Myocyte (in vitro differentiated cells): Measurements from ENCODE around the gene SPSB3. TPM values are rescaled to one million over a fixed set of nuclear protein-coding genes. Genes with fewer than 3 reads are reported as not detected.

Experiments
- DNase-seq: peaks from one replicate; pipeline ENCODE4 v3.0.0-alpha.2; 2012; ENCODE audit warnings: low read depth
- total RNA-seq: library from RNA; depleted of rRNA; stranded (reverse); fragments of >200 nt; gene quantifications from 2 replicates; pipeline ENCODE4 v1.2.3, GENCODE V29; 2014

Gene SPSB3
- total RNA-seq, 1 donor from 2014 or later = 27.0 TPM

DNA sequence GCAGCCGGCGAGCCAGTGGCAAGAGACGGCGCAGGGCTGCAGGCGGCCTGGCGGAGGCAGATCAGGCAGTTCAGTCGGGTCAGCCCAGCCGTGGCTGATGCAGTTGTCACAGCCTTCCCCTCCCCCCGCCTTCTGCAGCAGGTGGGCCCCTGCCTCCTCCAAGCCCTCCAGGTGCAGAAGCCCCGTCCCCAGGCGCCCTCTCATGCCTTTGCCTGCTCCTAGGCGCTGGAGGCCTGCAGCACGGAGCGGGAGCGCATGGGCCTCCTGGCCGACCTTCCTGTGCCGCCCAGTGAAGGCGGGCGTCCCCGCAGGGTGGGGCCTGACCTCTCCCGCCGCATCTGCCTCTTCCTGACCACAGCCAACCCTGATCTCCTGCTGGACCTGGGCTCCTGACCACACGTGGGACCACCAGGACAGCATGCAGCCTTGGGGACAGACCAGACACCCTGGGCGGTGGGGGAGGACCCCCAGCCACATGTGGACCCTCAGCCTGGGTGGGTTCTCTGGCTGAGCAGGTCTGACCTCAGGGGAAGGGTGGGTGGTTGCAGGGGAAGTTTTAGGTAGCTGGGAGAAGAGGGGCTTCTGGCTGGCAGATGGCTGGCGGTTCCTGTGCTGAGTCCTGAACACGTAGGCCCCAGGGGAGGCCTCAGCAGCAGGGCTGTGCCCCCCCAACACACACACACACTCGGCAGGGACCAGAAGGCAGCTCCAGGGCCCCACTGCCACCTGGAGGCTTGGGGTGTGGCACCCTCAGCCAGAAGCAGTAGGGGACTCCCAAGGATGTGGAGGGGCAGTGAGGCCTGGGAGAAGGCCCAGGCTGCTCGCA is 6.3 kb downstream of the SPSB3 start:
- DNase-seq = no peak

DNA sequence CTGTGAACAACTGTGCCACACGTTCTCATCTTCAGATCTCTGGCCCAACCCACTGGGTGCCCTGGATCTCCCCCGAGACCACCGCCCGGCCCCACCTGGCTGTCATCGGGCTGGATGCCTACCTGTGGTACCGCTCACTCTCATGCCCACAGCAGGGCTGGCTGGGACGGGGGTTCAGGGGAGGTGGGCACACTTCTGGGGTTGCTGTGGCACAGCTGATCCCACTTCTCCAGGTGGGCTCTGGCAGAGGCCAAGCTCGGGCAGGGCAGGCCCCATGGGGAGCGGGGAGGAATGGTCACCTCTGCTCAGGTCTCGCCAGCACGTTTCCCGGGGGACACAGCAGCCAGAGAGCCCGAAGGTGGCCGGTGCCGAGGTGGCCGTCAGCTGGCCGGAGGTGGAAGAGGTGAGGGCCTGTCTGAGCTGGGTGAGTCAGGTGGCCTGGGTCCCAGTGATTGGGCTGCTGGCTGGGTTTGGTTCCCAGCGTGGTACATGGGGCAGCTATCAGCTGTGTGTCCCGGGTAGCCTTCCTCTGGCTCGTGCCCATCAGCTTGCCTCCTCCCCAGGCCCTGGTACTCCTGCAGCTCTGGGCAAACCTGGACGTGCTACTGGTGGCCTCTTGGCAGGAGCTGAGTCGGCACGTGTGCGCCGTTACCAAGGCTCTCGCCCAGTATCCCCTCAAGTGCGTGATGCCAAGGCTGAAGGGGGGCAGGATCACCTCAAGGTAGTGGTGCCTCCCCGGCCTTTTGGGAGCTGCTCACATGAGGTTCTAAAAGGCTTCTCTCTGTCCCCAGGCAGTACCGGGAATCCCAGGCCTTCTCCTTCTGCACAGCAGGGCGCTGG is 7.1 kb downstream of the SPSB3 start:
- no peak for DNase-seq

DNA sequence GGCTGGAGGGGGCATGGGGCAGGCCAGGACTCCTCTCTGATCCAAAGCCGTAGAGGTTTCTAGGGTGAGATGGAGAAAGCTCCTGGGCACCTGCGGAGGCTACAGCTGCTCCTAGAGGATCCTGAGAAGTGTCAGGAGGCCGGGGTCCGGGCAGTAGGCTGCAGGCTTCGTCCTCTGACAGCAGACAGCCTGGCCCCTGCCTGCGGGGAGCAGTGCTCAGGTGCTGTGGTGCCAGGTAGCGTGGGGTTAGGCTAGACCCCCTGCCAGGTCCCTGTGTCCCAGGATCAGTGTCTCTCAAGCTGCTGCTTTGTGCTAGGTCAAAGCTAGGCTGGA is 8.0 kb downstream of the SPSB3 start:
- no peak for DNase-seq

DNA sequence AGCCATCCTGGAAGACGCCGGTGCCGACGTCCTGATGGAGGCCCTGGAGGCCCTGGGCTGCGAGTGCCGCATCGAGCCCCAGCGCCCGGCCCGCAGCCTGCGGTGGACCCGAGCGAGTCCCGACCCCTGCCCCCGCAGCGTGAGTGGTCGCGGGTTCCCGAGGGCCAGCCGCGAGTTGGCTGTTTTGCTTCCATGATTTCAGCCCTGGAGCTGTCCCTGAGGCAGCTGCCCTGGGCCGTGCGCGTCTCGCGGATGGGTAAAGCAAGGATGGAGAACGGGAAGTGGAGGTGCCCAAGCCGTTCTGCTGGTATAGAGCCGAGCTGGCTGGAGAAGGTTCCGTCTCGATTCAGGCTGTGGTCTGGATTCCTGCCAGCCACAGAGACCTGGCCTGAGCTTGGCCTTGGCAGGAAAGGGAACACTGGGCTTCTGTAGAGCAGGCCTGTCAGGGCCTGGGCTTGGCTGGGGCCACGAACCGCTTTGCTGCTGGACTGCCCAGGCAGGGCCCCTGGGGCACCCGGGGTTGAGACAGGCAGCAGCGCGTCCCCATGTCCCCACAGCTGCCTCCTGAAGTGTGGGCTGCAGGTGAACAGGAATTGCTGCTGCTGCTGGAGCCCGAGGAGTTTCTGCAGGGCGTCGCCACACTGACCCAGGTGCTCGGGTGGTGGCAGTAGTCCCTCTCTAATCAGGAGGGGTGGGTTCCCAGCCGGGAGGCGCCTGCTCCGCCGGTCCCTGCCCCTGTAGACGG is 8.5 kb downstream of the SPSB3 start:
- peak; percentile 52 for DNase-seq

GRCh38 chr16:1772908-1773702 is 9.3 kb downstream of the SPSB3 start, which contains the start of gene MRPS34:
TSS of gene MRPS34 (minus strand) at chr16:1773134. CDS start at chr16:1773119, 15 bp downstream.
- peak; percentile 89 for DNase-seq

DNA sequence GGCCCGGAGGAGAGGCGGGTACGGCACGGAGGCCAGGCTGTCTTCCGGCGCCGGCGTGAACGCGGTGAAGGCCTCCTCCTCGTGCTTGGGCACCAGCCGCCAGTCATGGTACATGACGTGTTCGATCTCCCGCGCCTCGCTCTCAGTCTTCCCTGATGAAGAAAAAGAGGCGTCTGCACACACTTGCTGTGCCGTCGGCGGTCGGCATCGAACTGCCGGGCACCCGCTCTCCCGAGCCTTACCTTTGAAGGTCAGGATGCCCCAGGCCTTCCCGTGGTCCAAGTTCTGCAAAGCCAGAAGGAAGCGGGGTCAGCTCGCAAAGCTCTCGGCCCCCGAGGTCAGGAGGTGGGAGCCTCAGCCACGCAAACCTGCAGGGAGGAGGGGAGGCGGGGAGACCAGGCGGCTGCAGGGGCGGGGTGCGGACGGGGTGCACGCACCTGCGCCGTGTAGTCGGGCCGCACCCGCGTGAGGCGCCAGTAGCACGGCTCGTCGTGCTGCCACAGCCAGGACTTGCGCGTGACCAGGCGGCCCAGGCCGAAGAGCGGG is 9.9 kb downstream of the SPSB3 start, which contains the start of gene EME2:
EME2 (plus strand) TSS at position 449 of the 546 bp plus-strand sequence. CDS start 418 bp downstream, outside the sequence.
- no peak for DNase-seq

DNA sequence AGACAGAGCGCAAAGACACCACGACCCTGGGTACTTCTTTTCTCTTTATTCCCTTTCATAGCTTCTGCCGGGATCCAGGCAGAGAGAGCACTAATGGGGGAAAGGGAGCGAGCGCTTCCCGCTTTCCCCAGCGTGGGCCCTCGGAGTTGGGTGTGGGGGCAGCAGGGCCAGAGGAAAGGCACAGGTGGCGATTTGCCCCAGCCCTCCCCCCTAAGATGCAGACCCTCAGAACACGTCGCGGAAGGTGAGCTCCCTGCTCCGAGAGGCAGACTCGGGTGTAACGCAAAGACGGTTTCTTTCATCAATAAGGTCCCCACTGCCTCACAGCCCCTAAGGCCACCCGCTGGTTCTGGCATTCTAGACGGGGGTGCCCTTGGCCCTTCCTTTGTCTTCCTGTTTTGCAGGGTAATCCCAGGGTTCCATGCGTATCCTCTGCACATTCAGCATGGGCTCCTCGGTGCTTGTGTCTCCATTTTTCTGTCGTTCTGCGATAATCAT is 10.5 kb downstream of the SPSB3 start:
- DNase-seq = no peak

DNA sequence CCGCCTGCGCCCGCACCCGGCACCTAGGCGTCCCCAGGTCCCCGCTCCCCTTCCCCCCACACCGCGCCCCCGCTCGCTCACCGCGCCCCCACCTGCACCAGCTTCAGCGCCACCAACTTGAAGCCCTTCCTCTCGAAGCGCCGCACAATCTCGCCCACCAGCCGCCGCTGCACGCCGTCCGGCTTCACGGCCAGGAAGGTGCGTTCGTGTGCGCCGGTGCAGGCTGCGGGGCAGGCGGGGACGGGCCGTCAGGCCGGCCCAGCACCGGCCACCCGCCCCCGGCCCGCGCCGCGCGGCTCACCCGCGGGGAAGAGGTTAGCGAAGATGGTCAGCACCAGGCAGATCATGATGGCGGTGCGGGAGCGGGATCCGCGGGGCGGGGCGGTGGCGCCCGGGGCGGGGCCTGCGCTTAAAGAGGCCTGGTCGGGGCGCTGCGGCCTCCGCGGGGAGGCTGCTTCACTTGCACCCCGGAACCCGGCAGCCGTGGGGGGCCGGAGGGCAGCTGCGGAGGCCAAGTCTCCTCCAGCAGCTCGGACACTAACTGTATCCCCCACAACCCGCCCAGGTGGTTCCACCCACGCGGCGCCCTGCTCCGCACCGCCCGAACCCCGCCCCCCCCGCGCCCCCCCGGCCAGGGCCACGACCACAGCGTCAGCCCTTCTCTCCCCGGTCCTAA is 11.0 kb downstream of the SPSB3 start, which contains the start of gene NME3:
NME3 (minus strand) TSS at position 356 of the 676 bp plus-strand sequence; CDS start at position 347, 9 bp downstream.
- peak; percentile 72 for DNase-seq

DNA sequence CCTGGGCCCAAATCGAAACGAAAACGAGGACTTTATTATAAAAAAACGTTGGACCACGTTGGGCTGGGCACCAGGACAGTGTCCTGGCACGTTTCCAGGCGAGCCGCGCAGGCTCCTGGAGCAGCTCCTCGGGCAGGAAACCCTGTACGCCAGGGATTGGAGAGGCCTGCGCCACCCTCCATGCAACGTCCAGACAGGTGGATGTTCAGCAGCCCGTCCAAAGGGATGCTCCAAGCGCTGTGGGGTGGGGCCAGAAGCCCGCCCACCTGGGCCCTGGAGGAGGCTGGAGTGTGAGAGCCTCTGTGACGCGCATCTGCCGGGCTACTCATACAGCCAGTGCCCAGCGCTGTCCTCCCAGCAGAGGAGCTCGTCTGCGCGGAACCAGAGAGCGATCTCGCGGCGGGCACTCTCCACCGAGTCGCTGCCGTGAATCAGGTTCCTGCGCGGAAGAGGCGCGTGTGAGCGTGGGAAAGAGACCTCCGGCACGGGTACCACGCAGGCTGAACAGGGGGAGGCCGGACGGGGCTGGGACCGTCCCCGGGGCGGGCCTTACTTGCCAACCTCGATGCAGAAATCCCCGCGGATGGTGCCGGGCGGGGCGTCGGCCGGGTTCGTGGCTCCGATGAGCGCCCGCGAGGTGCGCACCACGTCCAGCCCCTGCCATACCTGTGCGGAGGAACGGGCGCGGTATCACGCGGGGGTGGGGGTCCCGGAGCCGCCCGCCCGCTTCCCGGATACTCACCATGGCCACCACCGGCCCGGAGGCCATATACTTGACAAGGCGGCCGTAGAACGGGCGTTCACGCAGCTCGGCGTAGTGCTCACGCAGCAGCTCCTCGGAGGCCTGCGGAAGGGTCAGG is 11.8 kb downstream of the SPSB3 start:
- no peak for DNase-seq

GRCh38 chr16:1769402-1770300 is 12.7 kb downstream of the SPSB3 start:
- DNase-seq = no peak

DNA sequence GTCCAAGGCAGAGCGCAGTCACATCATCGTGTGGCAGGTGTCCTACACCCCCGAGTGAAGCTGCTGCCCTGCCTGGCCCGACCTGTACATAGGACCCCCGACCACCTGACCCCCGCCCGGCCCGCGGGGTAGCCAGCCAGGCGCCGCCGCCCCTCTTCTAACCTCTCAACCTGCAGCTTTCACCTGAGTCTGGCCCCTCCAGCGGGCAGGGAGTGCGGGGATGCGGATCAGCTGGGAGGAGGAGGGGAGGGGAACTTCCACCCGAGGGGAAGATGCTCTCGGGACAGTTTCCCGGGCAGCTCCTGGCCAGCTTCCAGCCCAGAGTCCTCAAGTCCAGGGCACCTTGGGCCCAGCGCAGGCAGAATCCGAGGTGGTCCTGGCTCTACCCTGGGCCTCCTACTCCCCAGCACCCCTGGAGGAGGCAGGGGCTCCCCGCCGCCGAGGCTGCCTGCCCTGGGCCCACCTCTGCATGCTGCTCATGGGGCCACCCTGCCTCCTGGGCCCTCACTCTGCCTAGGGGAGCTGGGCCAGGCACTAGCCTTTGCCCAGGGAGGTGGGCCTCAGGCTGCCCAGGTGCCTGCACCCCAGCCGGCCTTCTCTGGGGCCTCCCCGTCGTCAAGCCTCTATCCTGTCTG is 13.5 kb downstream of the SPSB3 start:
- no peak for DNase-seq

DNA sequence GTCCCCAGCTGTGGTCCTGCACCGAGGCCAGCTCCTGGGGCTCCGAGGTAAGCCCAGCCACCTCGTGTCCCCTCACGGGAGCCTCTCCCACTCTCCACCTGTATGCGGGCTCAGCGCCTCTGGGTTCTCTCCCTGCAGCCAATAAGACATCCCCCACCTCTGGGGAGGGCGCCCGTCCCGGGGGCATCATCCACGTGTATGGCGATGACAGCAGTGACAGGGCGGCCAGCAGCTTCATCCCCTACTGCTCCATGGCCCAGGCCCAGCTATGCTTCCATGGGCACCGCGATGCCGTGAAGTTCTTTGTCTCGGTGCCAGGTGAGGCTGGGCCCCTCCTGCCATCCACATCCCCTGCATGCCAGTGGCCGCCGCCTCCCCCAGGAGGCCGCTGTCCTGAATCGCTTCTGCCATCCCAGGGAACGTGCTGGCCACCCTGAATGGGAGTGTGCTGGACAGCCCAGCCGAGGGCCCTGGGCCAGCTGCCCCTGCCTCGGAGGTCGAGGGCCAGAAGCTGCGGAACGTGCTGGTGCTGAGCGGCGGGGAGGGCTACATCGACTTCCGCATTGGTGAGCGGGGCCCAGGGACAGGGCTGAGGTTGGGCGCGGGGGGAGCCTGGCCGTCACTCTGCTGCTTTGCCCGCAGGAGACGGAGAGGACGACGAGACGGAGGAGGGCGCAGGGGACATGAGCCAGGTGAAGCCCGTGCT is 14.2 kb downstream of the SPSB3 start:
- no peak for DNase-seq

GRCh38 chr16:1767116-1767994 is 15.0 kb downstream of the SPSB3 start:
- no peak for DNase-seq

DNA sequence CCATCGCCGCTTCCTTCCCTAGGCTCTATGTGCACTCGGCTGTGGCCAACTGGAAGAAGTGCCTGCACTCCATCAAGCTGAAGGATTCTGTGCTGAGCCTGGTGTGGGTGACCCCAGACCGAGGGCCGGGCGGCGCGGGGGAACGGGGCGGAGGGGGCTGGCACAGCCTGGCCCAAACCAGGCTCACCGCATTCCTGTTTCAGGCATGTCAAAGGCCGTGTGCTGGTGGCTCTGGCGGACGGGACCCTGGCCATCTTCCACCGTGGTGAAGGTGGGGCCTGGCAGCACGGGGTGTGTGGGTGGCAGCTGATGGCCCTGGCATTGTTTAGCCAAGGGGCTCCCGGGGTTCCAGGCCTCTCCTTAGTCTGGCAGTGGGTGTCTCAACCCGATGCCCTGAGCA is 15.7 kb downstream of the SPSB3 start:
- DNase-seq = no peak

GRCh38 chr16:1766231-1766630 is 16.1 kb downstream of the SPSB3 start:
- no peak for DNase-seq
